Psoas muscle (tissue), 8 donors: Measurements from ENCODE around the gene PDPR. TPM values are rescaled to one million over a fixed set of nuclear protein-coding genes. Genes with fewer than 3 reads are reported as not detected.
"Not testable (repeated sequence)": the region's sequence is repeated elsewhere in the genome, so short reads cannot be mapped to it uniquely, and the experiment has no call there.

Experiments
- ATAC-seq, 4 donors: fragments of 200-7000 bp; cut with Tn5 transposase; one replicate each; pipeline ENCODE4 v1.9.1; 2020; ENCODE audit warnings: moderate library complexity in 3 of 4, mild to moderate bottlenecking in 2 of 4
- DNase-seq, 2 donors: peaks; one replicate each; pipeline ENCODE4 v3.0.0-alpha.2; 2020
- H3K27ac ChIP-seq: fragments of 200-600 bp; one replicate; pipeline ENCODE4 v1.8.0; 2022
- H3K27me3 ChIP-seq, 3 donors: fragments of 200-600 bp in 1 of 3; one replicate each; pipeline versions ENCODE4 v1.6.1 to v1.8.0; 2013 to 2022; ENCODE audit warnings: low read length in 2 of 3, mild to moderate bottlenecking in 2 of 3, moderate library complexity in 1 of 3; ENCODE audit not compliant: insufficient read depth in 3 of 3
- H3K36me3 ChIP-seq, 2 donors: fragments of 200-600 bp in 1 of 2; one replicate each; pipeline versions ENCODE4 v1.6.1 to v1.8.0; 2013 to 2022; ENCODE audit warnings: low read depth in 1 of 2, mild to moderate bottlenecking in 1 of 2, moderate library complexity in 1 of 2; ENCODE audit not compliant: insufficient read depth in 1 of 2
- H3K4me1 ChIP-seq: fragments of 200-600 bp; one replicate; pipeline ENCODE4 v1.8.0; 2022
- H3K4me3 ChIP-seq: fragments of 200-600 bp; one replicate; pipeline ENCODE4 v1.8.0; 2022; ENCODE audit warnings: mild to moderate bottlenecking
- H3K9me3 ChIP-seq: fragments of 200-600 bp; one replicate; pipeline ENCODE4 v1.8.0; 2022
- WGBS, 3 donors: extraction: QIAGEN DNeasy Blood & Tissue Kit; methylation state at CpG; one replicate each; pipeline versions ENCODE4 v1.1.6 to v1.1.7; 2013; 5-methylcytosine and 5-hydroxymethylcytosine counted together
- intact Hi-C, 2 donors: fragments of 100-400 bp; cut with DNase I; formaldehyde crosslinking; loops; one replicate each; pipeline versions ENCODE4 v1.11.0 to v1.14.2; 2022
- polyA plus RNA-seq, 3 donors: library from polyadenylated mRNA; stranded (reverse); fragments of 200-250 nt; gene quantifications; one replicate each; pipeline ENCODE4 v1.2.3, GENCODE V29; 2013
- total RNA-seq, 4 donors: library from RNA; stranded (reverse); fragmentation: NEBNext Ultra II Directional in 2 of 4; extraction: Animal tissue kit (Norgen Biotek cat#: 25700) in 2 of 4; gene quantifications; one replicate each; pipeline versions ENCODE4 v1.2.1 to v1.2.4, GENCODE V29; 2021 to 2023
- TF ChIP-seq, protein P1 (sequence below): fragments of 200-600 bp; IDR thresholded peaks from one replicate; pipeline ENCODE4 v1.8.0; 2022; ENCODE audit warnings: antibody characterized with exemption
- donor health status: healthy with polysubstance abuse.
- donor health status: DM: no; HTN: no; CAD: no; lungs with moderate emphysema.
- donor health status: Bipolar disorder and iron deficiency.
- donor health status: healthy.
- donor health status: DM: yes; HTN: yes; CAD: no.
- donor health status: DM: no; HTN: no; CAD: no.
- donor health status: DM: no; HTN: no; CAD: no.
- donor health status: DM: yes; HTN: yes; CAD: no.

The PDPR gene
- total and polyA plus RNA-seq, 7 donors, result 6.9 to 53.6 (median 18.8) TPM

DNA sequence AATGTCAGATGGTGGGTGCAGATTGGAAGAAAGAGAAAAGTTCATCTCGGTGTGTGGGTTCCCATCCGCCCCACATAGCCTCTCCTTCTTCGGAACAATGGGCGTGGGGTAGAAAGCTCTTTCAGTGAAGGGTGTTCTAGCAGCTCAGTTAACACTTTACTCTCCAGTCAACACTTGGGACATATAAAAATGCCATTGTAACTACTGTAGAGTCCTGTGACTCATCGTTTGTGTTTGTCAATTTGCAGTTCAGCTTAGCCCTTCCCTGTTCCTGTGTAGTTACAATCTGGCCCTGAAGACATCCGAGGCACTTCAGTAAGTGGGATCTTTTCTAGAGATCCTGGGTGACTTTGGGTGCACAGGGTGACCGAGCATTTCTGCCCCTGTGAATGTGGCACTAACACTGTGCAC lies 47.9 kb downstream of the PDPR start:
- intact Hi-C loops, result no loop called here
- Histone ChIP-seq H3K27ac (no peak overlapping the region), H3K4me1 (no peaks in the 10 kb centered on the region), H3K27me3 (no peaks in the 10 kb centered on the region), H3K36me3 (peaks cover 21 to 60% of the 10 kb centered on the region in 2 donors), H3K4me3 (no peak overlapping the region), H3K9me3 (no peaks in the 10 kb centered on the region)
- 69 to 72% (median 72%) methylated on average over 7 of the region's 7 CpGs for WGBS, 3 donors
- ATAC-seq (no peak), DNase-seq (no peak)
- TF ChIP-seq, protein P1, sequence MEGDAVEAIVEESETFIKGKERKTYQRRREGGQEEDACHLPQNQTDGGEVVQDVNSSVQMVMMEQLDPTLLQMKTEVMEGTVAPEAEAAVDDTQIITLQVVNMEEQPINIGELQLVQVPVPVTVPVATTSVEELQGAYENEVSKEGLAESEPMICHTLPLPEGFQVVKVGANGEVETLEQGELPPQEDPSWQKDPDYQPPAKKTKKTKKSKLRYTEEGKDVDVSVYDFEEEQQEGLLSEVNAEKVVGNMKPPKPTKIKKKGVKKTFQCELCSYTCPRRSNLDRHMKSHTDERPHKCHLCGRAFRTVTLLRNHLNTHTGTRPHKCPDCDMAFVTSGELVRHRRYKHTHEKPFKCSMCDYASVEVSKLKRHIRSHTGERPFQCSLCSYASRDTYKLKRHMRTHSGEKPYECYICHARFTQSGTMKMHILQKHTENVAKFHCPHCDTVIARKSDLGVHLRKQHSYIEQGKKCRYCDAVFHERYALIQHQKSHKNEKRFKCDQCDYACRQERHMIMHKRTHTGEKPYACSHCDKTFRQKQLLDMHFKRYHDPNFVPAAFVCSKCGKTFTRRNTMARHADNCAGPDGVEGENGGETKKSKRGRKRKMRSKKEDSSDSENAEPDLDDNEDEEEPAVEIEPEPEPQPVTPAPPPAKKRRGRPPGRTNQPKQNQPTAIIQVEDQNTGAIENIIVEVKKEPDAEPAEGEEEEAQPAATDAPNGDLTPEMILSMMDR, result no peak

DNA sequence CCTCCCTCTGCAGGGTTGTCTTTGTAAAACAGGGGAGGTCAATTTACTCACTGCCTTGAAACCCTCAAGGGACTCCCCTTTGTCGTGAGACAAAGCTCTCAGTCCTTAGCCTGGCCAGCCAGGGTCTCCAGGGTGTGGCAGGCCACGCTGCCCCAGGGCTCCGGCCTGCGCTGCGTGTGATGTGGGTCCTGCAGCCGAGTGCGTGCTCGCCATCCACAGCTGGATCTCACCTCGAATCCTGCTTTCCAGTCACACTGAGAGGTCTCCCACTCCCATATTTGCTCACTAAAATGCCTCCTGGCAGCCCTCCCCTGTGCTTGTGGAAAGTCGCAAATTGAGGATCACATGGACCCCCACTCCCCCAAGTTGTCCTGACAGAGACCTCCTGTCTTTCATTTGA lies 49.5 kb downstream of the PDPR start:
- intact Hi-C loops, result no loop called here
- no peaks in the 10 kb centered on the region for H3K4me1 ChIP-seq
- no peak for DNase-seq
- H3K27ac ChIP-seq, result no peak overlapping the region
- no peaks in the 10 kb centered on the region for H3K27me3 ChIP-seq
- no peak for ATAC-seq
- no peaks in the 10 kb centered on the region for H3K9me3 ChIP-seq
- H3K36me3 ChIP-seq, result peaks cover 17 to 44% of the 10 kb centered on the region in 2 donors
- TF ChIP-seq, protein P1, result no peak
- H3K4me3 ChIP-seq, result no peak overlapping the region
- 77 to 82% (median 80%) methylated on average over 10 of the region's 10 CpGs for WGBS, 3 donors

DNA sequence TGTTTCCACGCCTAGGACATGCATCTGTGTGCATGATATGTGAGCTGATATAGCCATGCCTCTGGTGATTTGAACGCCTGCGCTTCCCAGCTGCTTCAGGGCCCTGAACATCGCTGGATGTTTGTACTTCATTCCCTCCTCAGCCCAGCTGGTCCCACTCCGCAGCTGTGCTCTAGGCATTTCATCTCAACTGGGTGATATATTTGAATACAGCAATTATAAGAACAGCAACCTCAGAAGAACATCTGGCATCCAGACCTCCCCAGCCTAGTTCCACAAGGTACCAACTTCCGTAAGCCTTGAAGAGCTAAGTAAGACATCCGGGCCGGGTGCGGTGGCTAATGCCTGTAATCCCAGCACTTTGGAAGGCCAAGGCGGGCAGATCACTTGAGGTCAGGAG lies 52.6 kb downstream of the PDPR start:
- DNase-seq, intact Hi-C loops, H3K4me3 ChIP-seq, H3K4me1 ChIP-seq, H3K27me3 ChIP-seq, H3K9me3 ChIP-seq, H3K27ac ChIP-seq, ATAC-seq: not testable (repeated sequence)
- WGBS, 3 donors, result 65 to 86% (median 83%) methylated on average over 4 to 5 of the region's 10 CpGs
- peaks cover 0 to 13% of the 10 kb centered on the region in 2 donors for H3K36me3 ChIP-seq

DNA sequence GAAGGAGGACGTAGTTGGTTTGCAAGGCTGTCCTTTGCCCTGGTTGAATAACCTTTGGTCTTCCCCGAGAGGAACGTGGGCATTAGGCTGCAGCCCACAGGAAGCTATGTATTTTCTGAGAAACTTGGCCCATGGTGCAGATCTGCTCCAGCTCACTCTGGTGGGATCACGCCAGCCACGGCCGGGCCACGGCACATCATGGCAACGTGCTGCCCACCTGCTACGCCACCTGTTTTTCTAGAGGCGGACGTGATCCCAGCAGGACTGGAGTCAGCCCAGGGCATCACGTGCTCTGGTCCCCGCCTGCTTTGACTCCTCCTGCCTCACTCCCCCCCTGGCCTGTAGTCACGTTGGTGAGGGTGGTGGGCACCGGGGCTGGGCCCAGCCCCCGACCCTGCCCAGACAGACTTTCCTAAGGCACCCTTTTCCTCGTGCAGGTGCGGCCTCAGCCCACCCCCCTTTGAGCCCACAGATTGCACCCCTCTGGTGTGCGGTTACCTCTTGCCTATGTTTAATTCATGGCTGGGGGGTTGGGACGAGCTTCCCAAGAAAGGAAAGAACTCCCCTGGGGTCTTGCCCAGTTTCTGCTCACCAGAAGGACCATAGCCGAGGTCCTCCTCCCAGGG lies 59.2 kb downstream of the PDPR start, which contains the start of gene CLEC18C:
Gene CLEC18C, plus strand, starts transcription at position 576 of the 626 bp plus-strand sequence. CDS start 492 bp downstream, outside the sequence.
- H3K27me3 ChIP-seq, H3K4me3 ChIP-seq, intact Hi-C loops, H3K4me1 ChIP-seq, H3K27ac ChIP-seq, H3K36me3 ChIP-seq, H3K9me3 ChIP-seq: not testable (repeated sequence)
- peak in 1 of 2 donors; percentile 36 for DNase-seq
- peak in 3 of 4 donors; percentile 32 to 62 (median 57) for ATAC-seq
- 30 to 39% (median 37%) methylated on average over 13 to 18 of the region's 21 CpGs for WGBS, 3 donors

DNA sequence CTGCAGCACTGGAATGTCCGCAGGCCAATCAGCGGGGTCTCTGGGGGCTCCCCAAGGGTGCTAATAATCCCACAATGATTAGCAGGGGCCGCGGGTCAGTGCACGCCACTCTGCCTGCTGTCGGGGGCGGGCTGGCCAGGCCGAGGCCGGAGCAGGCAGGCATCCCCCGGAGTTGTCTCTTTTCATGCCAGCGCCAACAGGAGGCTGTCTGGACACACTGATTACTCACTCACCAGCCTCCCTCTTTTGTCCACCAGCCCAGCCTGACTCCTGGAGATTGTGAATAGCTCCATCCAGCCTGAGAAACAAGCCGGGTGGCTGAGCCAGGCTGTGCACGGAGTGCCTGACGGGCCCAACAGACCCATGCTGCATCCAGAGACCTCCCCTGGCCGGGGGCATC lies 59.8 kb downstream of the PDPR start:
- WGBS, 3 donors, result 27 to 39% methylated on average over 5 to 8 of the region's 15 CpGs; no CpG with 5 or more reads in 1 of the 3 donors
- intact Hi-C loops, H3K9me3 ChIP-seq, H3K4me3 ChIP-seq, H3K27ac ChIP-seq, H3K27me3 ChIP-seq, H3K4me1 ChIP-seq, H3K36me3 ChIP-seq, DNase-seq: not testable (repeated sequence)
- ATAC-seq, result peak; percentile 30 to 57 (median 34)

DNA sequence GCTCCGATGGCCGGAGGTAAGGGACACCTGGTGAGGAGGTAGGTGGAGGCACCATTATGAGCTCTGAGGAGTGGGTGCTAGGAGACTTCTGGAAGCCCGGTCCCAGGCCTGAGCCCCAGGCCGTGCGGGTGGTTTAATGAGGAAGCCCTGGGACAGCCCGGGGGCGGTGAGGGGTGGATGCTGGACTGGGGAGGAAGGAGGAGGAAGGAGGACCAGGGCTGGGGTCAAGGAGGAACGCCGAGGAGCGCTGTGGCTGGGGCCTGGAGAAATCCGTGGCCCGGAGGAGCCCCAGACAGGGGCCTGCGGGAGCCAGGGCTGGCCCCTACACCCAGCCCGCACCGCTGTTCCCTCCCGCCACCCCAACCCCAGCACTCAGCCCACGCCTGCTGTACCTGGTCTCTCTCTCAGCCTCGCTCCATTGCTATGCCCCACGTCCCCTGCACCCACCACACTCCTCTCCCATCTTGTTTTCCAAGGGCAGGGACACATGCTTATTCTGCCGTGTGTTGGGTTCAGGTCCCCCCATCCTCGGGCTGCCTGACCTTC lies 60.3 kb downstream of the PDPR start:
- H3K4me3 ChIP-seq, H3K27me3 ChIP-seq, intact Hi-C loops, H3K27ac ChIP-seq, H3K36me3 ChIP-seq, H3K9me3 ChIP-seq, DNase-seq, H3K4me1 ChIP-seq: not testable (repeated sequence)
- peak in 2 of 4 donors; percentile 24 to 45 for ATAC-seq
- WGBS, 3 donors, result 75 to 90% (median 83%) methylated on average over 2 to 9 of the region's 21 CpGs

DNA sequence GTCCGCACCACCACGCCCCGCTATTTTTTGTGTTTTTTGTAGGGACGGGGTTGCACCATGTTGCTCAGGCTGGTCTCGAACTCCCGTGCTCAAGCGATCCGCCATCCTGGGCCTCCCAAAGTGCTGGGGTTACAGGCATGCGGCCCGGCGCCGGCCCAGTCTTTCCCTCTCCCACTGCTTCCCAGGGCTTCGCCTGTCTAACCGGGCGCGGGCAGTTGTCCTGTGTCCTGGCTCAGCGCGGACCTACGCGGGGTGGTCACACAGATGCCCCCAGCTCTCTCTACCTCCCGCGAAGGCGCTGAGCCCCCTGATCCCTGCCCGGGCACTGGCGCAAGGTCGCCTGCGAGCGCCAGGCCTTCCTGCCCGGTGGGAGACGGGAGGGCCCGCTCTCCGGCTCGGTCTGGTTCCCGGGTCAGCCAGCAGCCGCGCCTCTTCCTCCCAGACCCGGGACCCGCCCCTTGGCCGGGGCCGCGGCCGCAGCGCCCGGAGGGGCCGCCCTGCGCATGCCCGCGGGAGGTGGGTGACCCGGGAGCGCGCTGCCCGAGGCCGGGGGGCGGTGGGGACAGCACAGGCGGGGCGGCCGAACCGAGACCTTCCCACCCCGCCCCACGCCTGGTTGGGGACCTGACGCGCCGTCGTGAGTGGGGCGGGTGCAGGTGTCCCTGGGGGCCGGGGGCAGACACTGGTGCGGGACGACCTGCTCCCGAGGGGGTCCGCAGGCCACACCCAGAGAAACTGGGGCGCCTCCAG lies 73.9 kb downstream of the PDPR start:
- H3K27me3 ChIP-seq, H3K27ac ChIP-seq, H3K36me3 ChIP-seq, H3K4me1 ChIP-seq, intact Hi-C loops, H3K9me3 ChIP-seq: not testable (repeated sequence)
- peak overlapping the region; percentile 15 for H3K4me3 ChIP-seq
- DNase-seq (peak in 1 of 2 donors; percentile 25), ATAC-seq (peak; percentile 54 to 90 (median 84))
- WGBS, 3 donors, result 7 to 21% (median 15%) methylated on average over 5 to 11 of the region's 71 CpGs

DNA sequence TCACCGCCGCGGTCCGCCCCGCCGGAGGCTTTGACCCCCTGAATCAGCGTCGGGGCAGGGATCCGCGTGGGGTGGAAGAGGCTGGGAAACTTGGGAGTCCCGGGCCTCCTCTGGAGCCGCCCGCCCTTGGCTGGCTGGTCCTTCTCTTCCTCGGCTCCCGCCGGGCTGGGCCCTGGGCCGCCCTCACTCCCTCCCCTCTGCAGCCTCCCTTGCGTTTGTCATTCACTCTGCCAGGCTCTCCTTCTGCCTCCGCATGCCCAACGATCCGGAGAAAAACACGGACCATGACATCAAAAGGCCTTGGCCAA lies 74.4 kb downstream of the PDPR start:
- DNase-seq, H3K4me1 ChIP-seq, intact Hi-C loops, H3K27me3 ChIP-seq, H3K27ac ChIP-seq, H3K9me3 ChIP-seq, H3K4me3 ChIP-seq, H3K36me3 ChIP-seq: not testable (repeated sequence)
- peak in 3 of 4 donors; percentile 56 to 77 (median 63) for ATAC-seq
- WGBS, 3 donors, result 2 to 3% methylated on average over 8 to 13 of the region's 22 CpGs; no CpG with 5 or more reads in 1 of the 3 donors

DNA sequence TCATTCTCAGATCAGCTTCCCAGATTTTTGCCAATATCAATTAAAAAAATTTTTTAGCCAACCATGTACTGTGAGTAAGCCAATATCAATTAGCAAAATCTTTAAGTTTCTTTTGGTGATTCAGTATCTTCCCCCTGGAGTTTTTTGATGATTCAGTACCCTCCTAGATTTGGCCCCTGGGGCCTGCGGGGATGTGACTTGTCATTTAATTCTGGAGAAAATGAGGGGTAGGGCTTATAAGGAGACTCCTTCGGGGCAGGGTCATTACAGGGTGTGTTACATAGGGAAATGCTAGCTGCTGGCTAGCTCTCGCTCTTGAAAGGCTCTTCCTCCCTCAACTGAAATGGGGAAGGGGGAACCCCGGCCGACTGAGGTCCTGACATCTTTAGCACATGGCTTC lies 76.4 kb downstream of the PDPR start:
- intact Hi-C loops, H3K4me1 ChIP-seq, H3K4me3 ChIP-seq, DNase-seq, H3K36me3 ChIP-seq, ATAC-seq, H3K9me3 ChIP-seq, H3K27ac ChIP-seq, H3K27me3 ChIP-seq: not testable (repeated sequence)
- WGBS, 3 donors, result no CpG with 5 or more reads among the region's 5 CpGs
